IPS DF 4.7 (cell line): ENCODE data around the gene ZMYND10.
"Not testable (repeated sequence)": the region's sequence is repeated elsewhere in the genome, so short reads cannot be mapped to it uniquely, and the experiment has no call there.

Experiments
- DNase-seq: peaks from one replicate; pipeline ENCODE4 v3.0.0-alpha.2; 2013; ENCODE audit warnings: low spot score; ENCODE audit errors: extremely low read depth

The ZMYND10 gene

DNA sequence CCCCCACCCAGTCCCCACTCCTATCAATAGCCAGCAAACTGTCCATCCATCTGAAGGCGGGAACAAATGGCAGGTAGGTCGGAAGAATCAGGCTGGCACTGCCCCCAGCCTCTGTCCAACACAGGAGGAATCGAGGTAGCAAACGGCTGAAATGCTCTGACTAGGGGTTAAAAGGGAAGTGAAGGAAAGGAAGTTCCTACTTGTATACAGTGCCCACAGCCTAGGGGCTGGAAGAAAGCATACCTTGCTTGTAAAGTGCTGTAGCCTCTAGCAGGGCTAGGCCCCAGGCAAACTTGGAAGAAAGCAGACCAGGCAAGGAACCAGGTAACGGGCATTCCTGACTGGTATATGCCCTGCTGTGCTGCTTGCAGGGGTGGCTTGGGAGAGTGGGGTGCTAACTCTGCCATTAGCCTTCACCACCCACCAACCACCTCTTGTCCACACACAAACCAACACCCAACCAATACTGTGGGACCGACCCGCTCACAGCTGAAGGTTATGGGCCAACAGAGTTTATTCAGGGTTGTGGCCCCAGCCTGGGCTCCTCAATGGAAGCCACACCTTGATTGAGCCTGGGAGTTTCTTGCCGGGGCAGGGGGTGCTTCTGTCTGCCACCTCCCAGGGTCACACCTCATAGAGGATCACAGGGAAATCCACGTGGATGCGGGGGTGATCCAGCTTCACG, 19.9 kb downstream of the ZMYND10 start:
- no peak for DNase-seq

DNA sequence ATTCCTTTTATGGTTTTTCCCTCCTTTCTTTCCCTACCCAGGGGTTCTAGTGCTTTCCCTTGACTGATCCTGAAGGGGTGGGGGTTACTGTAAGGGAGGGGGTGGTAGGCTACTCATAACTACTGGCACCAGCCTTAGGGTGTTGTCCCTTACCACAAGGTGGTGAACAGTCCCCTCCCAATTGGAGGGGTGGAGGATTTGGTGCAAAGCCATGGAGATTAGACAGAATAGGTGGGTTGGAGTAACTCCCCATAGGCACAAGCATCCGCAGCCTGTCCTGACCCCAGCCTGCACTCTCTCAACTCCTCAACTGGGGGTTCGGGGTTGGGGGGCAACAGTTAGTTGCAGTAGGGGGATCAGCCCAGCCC, 20.4 kb downstream of the ZMYND10 start:
- DNase-seq: no peak

DNA sequence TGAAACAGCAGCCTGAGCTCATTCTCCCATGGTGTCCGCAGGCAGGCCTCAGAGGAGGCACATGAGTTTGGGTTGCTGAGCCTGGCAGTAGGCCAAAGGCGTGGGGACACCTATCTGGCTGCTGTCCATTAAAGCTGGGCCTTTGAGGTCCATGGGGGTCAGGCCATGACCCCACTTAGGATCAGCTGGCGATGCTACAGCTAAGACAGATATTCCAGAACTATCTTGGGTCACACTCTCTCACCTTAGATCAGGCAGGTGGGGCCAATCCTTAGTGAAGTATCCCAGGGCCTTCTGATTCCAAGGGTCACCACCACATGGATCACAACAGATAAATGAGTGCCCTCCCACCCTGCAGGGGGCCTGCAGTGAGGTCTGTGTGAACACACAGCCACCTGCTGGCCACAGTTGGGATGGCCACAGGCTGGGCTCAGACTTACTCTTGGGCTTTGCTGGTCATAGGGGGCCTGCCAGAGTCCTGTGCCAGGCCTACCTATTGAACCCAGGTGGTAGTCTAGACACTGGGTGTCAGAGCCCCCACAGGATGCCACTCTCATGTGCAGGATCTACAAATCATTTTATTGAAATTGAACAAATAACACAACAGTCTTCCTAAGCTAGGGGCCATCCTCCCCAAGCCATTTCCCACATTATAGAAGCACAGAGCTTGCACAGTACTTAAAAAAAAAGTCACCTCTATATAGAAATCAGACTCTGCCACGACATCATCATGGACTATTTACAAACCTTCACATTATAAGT, 21.0 kb downstream of the ZMYND10 start:
- DNase-seq: no peak

DNA sequence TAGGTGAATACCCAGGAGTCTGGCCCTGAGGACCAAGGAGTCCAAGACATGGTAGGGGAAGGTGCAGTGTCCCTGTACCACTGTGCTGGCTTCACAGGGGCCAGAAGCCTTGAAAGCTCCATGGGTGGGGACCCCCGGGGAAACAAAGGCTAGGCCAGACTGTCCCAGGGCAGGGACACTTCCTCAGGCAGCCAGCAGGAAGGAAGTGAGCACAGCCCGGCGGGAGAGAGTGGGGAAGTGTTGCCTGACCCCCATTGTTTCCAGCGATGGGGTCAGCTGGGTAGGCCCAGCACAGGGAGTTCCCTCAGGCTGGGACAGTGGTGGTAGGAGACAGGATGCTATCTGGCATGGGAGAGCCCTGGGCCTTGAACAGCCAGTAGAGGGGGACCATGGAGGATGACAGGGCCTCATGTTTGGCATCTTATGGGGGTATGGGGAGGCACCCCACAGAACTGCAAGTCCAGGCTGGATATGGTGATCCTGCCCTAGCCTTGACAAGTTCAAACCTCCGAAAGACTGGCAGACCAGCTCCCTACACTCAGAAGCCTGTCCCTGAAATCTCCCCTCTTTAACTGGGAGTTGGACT, 21.8 kb downstream of the ZMYND10 start:
- no peak for DNase-seq

DNA sequence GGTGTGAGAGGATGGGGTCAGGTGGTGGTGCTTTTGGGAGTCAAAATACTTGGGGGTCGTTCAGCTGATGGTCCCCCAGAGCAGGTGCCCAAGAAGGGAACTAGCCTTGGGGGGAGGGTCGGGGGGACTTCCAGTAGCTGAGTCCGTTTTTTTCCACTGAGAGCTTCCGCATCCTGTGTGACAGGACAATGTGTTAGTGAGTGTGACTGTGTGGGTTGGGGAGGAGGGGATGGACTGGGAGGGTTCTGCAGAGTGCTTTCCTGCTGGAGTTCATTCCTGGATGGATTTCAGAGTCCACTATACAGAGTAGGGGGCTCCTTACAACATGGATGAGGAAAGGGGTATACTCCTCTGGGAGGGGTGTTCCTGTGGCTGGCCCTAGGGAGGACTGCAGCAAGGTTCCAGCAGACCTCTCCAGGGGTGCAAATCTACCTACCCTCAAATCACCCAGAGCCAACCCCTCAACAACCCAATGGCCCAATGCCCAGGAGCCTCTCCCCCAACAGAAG, 22.4 kb downstream of the ZMYND10 start:
- no peak for DNase-seq

DNA sequence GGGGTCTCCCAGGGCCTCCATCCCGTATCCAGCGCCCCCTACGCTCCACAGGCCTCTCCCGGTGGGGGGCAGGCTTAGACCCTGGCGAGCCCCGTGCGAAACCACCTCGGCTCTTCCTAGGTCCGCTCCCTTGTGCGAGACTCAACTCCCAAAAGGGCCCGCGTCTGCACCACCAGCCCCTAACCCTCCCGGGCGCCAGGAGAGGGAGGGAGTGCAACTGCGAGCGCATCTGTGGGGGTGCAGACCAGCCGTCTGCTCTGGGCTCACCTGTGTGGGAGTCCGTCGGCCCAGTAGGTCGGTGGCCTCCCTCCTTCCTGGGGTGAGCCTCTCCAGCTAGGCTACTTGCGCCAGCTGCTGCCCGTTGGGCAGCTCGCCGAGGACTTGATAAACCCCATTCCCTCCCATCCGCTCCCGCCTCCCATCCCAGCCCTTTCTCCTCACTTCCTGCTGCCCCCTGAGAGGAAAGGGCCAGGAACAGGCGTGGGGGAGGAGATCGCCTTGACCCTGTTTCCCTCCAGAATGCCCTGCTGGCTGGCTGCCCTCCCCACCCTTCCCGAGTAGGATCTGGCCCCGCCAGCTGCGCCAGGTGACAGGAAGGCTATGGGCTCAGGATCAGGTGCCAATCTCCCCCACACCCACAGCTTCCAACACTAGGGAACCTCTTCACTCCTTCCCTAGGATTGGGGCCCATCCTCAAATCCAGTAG, 23.0 kb downstream of the ZMYND10 start, which contains the start of gene HYAL2:
Gene HYAL2, minus strand, starts transcription at position 360 of the 706 bp plus-strand sequence. CDS start 2,256 bp downstream, outside the sequence.
- no peak for DNase-seq

DNA sequence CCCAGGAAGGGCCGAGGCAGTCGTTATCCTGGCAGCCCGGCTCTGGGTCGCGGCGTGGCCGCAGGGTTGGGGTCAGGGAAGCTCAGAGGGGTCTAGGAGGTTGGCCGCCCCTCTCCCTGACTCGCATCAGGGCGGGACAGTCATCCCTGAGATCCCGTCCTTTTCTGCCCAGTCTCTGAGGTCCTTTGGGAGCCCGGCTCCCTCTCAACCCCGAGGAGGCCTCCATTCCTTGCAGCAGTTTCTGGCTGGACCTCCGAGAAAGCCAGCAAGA, 23.5 kb downstream of the ZMYND10 start:
- DNase-seq: no peak

DNA sequence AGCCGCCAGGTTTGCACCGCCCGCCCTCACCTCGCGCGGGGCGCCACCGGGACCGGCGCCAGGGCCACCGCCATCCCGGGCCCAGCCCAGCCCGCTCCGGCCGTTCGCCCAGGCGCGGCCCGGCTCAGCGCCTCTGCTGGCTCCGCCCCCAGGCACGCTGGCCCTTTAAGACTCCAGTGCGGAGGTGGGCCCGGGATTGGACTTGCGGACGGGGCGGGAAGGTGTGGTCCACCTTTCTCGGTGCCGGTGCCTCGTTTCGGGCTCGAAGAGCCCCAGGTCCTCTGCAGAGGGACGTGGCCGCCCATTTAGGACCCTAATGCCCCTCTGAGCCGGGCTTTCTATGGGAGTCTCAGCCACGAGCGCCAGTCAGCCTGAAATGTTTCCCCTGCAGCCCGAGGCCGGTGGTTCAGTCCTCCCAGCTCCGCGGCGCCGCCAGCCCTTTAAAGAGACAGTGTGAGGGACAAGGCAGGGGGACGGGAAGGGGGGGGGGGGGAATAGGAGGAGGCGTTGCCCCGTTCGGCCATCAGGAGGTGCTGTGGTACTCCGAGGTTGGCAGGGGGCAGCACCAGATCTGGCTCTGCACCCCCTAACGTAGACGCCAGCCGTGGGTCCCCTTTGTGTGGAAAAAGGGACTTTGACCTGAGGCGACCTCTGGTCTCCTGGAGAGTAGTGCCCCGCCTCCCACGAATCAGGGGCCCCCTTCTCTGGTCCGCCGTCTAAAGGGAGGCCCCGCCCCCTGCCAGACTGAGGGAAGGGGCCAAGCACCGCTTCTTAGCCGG, 24.0 kb downstream of the ZMYND10 start:
- DNase-seq: no peak

DNA sequence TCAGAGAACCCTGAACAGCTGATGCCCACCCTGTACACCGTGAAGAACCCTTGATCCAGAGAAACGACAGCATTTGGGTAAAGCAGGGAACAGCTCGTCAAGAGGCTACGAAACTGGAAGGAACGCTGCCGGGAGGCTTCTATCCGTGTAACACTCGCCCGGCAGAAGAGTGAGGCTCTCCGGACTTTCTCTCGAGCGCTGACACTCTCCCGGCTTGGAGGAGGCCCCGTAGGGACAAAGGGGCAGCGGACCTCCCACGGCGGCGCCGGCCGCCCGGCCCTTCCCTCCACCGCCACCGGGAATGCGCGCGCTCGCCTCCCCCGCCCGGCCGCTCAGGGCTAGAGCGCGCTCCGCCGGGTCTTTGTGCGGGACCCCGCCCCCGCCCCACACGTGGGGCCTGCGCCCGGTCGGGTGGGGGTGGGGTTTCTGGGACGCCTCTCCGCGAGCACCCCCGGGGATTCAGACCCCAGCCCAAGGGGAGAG, 24.6 kb downstream of the ZMYND10 start:
- no peak for DNase-seq

DNA sequence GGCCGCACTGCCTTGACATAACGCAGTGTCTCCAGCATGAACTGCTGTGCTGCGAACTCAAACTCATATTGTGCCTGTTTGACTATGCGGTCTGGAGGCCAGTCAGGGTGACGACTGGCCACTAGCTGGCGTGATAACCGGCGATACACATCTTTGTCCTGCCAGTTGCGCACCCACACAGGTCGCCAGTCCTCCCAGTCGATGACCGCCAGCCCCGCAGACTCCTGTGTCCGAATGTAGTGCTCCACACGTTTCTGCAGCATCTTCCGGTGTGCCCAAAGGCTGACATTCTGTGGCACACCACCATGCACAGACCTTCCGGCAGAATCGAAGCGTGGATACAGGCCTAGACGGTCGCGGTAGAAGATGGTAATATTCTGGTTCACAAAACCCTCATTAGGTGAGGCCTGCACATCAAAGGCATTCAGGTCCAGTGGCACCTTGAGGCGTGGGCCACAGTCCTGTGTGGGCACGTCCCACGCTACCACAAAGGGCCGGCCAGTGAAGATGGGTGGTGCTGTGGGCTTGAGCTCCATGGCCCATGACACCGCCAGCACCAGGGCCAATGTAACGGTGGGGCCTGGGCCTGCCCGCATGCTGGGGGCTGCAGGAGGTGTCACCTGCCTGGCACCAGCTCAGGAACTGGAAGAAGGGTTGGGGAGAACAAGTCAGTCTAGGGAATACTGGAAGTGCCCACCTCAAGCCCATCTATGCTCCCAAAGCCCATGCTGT, 25.5 kb downstream of the ZMYND10 start:
- no peak for DNase-seq

DNA sequence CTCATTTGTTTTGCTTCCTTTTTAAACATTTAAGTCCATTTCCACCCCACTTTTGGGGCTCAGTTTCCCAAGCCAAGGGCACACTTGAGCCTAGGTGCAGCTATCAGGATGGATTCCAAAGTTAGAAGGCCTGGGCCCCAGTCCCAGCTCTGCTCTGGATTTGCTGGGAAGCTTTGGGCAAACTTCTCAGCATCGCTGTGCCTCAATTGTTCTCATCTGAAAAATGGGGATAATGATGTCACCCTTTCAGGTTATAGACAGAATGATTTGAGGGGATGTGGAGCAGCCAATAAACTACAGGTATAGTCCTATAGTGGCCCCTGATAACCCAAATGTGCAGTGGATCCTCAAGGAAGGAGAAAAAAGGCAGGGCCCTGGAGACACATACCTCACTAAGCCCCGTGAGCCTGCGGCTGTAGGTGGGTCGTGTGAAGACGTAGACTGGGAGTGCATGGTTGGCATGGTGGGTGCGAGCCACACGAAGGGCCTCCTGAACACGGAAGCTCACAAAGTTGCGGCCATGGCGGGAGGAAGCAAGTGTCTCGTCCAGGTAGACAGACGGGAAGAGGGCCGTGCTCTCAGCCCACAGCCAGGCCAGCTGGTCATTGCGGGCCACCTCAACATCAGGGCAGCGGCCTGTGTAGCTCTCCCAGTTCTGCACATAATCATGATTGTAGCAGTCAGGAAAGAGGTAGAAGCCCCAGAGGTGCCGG, 26.2 kb downstream of the ZMYND10 start:
- DNase-seq: no peak

DNA sequence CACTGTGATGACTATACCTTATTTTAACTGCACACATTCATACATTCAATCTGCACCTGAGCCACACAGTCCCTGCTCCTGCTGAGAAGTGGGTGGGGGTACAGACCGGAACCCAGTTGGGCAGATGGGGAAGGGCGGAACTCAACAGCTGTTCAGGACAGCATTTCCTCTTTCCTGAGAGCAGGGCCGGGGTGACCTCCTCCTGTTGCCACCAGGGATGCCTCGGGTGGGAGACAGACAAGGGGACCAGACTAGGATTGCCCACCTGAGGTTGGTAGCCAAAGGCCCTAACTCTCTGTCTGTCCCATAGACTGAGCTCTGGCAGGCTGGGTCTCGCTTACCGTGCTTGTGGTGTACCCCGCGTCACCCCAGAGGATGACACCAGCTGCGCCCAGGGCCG, 26.9 kb downstream of the ZMYND10 start:
- DNase-seq: no peak

DNA sequence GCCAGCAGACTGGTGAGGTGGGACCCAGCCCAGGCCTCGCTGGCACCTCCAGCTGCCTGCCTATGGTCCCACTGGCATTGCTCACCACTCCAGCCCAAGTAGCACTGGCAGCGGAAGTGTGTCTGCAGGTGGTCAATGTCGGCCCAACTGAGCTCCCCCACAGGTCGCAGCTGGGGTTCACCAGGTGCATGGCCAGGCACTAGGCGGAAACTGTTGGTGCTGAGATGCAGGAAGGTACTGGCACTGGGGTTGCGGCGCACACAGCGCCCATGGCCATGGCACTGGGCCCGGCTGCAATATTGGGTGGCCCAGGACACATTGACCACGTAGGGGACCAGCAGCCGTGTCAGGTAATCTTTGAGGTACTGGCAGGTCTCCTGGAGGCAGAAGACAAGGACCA, 27.4 kb downstream of the ZMYND10 start:
- no peak for DNase-seq

DNA sequence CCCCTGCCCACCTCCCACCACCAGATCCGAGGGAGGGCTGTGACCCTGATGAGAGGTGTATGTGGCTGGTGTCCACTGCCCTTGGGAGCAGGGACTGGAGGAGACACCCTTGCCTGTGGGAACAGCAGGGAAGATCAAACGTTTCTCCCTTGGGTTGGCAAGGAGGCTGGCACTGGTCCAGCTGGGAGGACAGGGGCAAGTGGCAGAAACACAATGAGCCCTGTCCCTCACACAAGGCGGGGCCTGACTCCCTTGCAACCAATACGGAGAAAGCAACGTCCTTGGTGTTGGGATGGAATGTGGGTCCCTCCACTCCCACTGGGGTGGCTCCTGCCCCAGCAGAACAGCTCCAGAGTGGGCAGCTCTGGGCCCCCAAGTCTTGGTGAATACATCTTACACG, 28.2 kb downstream of the ZMYND10 start:
- DNase-seq: no peak

DNA sequence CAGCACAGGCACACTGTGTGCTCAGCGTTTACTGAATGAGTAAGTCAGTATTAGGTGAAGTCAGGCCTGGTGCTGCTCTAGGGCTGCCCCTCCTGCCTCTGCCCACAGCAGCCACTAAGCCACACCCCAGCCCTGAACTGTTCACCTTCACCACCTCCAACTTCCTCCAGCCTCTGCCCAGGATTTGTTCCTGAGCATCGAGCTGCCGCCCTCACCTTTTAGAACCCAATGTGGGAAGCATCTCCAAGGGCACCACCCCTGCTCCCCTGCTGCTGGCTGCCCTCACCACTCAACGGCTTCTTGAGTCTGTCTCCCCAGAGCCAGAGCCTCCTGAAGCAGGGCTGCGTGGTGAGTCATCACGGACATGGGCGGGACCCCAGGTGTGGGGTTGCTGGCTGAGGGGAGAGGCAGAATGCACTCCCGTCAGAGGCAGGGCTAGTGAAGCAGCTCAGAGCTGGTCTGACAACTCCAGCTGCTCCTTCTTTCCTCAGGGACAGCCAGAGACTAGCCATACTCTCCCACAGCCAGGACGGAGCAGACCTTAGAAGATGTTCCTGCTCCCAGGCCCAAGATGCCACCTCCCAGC, 28.8 kb downstream of the ZMYND10 start:
- no peak for DNase-seq

DNA sequence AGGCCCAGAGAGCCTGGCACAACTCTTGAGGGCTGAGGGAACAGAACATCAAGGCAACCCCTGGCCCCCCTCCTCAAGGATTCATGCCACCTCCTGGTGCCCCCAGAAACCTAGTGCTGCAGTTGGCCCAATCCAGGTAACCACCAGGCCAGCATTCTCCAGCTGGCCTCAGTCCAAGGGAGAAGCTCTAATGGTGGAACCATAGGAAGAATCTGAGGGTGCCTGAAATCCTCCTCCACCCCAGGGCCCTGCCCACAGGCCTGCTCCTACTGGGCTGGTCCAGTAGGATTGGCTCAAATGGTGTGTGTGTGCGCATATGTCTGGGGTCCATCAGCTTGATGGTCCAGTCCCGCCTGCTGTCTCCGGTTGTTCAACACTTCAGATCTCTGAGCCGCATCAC, 30.7 kb downstream of the ZMYND10 start:
- no peak for DNase-seq

DNA sequence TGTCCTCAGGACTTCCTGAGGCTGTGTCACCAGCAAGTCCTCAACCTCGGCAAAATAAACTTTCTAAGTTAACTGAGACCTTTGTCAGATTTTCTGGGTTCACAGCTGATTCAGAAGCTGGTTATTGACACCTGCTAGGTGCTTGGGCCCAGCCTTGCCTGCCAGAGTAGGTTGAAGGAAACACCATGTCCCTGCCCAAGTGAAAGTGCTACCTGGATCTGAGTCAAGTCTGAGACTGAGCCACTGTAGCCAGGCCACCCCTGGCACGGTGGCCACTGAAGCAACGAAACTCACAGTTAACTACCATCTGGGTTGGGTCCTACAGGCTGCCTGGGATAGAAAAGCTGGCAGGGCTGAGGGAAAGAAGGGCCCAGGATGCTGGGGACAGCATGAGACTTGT, 31.2 kb downstream of the ZMYND10 start:
- DNase-seq: no peak

DNA sequence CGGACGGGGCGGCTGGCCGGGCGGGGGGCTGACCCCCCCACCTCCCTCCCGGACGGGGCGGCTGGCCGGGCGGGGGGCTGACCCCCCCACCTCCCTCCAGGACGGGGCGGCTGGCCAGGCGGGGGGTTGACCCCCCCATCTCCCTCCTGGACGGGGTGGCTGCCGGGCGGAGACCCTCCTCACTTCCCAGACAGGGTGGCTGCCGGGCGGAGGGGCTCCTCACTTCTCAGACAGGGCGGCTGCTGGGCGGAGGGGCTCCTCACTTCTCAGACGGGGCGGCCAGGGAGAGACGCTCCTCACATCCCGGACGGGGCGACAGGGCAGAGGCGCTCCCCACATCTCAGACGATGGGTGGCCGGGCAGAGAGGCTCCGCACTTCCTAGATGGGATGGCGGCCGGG, 33.5 kb downstream of the ZMYND10 start:
- not testable (repeated sequence) for DNase-seq

DNA sequence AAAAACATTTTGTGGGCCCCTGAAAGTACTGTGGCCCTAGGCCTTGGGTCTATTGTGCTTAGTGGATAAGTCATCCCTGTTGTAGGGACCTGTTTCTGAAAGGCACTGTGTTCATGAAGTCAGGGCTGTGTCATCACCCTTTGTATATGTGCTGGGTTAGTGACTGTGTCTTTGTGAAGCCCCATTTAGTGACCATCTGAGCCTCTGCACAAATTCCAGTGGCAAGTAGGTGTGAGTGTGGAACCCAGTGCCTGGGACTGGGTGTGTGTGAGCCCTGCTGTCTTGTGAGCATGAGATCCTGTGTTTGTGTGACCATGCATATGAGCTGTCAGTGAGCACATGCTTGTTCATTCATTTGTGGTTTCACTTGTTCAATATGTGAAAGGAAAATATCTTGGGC, 40.9 kb downstream of the ZMYND10 start:
- DNase-seq: no peak
